Measurements from ENCODE around the gene GPC5. TPM values are rescaled to one million over a fixed set of nuclear protein-coding genes. Genes with fewer than 3 reads are reported as not detected.

Gene GPC5
- polyA plus RNA-seq, 3 donors: 0.04 to 1.0 TPM; not detected in 1

GRCh38 chr13:92781965-92782690 is 1383.7 kb downstream of the GPC5 start:
- WGBS, 3 donors: 73 to 86% (median 84%) methylated on average over 7 of the region's 7 CpGs
- H3K27ac ChIP-seq (ENCODE audit: low read depth, low read length): no peak overlapping the region

DNA sequence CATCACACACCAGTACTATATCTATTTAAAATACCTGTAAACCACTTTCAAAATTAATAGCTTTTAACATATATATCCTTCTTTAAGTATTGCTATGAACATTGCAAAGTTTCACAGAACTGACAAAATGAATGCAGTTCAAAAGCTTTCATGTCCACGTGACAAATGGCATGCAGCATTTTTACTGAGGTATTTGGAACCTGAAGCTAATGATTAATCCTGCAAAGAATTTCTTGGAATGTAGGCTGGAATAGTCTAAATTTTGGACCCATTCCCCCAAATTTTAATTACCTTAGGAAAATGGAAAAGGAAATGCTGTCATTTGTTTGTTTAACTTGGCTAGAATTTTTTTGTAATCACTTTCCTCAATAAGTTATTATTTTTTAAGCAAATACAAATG is 1404.4 kb downstream of the GPC5 start:
- WGBS, 3 donors: 22 to 48% (median 42%) methylated on average over 1 of the region's 1 CpG
- H3K27ac ChIP-seq (ENCODE audit: low read depth, low read length): no peak overlapping the region

- 76 to 91% (median 84%) methylated on average over 1 of the region's 1 CpG for WGBS, 3 donors
These were observed 1405.9 kb downstream of the GPC5 start for GRCh38 chr13:92804346-92804745.

GRCh38 chr13:92804926-92805325 is 1406.5 kb downstream of the GPC5 start:
- H3K27ac ChIP-seq (ENCODE audit: low read depth, low read length): no peak overlapping the region
- WGBS, 3 donors: 55 to 67% (median 60%) methylated on average over 2 of the region's 2 CpGs

More at GRCh38 chr13:92804346-92804745, 1405.9 kb downstream of the GPC5 start:
- H3K27ac ChIP-seq (ENCODE audit: low read depth, low read length): no peak overlapping the region

GRCh38 chr13:92805766-92806165 is 1407.3 kb downstream of the GPC5 start:
- no peak overlapping the region for H3K27ac ChIP-seq (ENCODE audit: low read depth, low read length)

- no peak overlapping the region for H3K27ac ChIP-seq (ENCODE audit: low read depth, low read length)
- WGBS, 3 donors: 21 to 29% (median 27%) methylated on average over 4 of the region's 4 CpGs
These were observed 1407.8 kb downstream of the GPC5 start for GRCh38 chr13:92806215-92806614.

GRCh38 chr13:92807353-92807752 is 1408.9 kb downstream of the GPC5 start:
- no peak overlapping the region for H3K27ac ChIP-seq (ENCODE audit: low read depth, low read length)
- 21 to 49% (median 32%) methylated on average over 3 of the region's 3 CpGs for WGBS, 3 donors

DNA sequence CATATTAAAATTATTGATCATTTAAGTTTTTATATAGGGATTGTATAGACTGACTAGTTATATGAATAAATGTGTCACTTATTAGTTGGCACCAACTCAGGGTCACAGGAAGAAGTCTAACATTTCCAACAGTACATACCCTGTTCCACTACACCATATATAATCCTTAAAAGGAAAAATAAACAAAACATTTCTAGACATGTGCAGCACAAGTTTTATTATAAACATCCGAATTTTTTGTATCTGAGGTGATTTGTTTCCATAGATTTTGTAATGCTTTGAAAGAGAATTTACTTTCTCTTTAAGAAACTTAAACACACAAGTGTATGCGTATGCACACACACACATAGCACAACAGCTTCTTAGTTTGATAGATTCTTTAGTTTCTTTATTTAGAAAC is 1409.5 kb downstream of the GPC5 start:
- WGBS, 3 donors: 79 to 82% (median 82%) methylated on average over 2 of the region's 2 CpGs
- no peak overlapping the region for H3K27ac ChIP-seq (ENCODE audit: low read depth, low read length)

GRCh38 chr13:92821324-92821723 is 1422.9 kb downstream of the GPC5 start:
- WGBS, 3 donors: 40 to 84% (median 70%) methylated on average over 2 of the region's 2 CpGs
- no peak overlapping the region for H3K27ac ChIP-seq (ENCODE audit: low read depth, low read length)

- no peak overlapping the region for H3K27ac ChIP-seq (ENCODE audit: low read depth, low read length)
- 41 to 62% (median 58%) methylated on average over 1 of the region's 1 CpG for WGBS, 3 donors
These were observed 1424.6 kb downstream of the GPC5 start for GRCh38 chr13:92823059-92823458.

- WGBS, 3 donors: 38 to 67% (median 67%) methylated on average over 5 of the region's 5 CpGs
- H3K27ac ChIP-seq (ENCODE audit: low read depth, low read length): no peak overlapping the region
These were observed 1427.6 kb downstream of the GPC5 start for GRCh38 chr13:92825938-92826596.

- H3K27ac ChIP-seq (ENCODE audit: low read depth, low read length): no peak overlapping the region
- 59 to 76% (median 68%) methylated on average over 4 of the region's 4 CpGs for WGBS, 3 donors
These were observed 1429.1 kb downstream of the GPC5 start for GRCh38 chr13:92827503-92827902.

GRCh38 chr13:92829930-92830329 is 1431.5 kb downstream of the GPC5 start:
- no peak overlapping the region for H3K27ac ChIP-seq (ENCODE audit: low read depth, low read length)
- 29 to 59% (median 34%) methylated on average over 3 of the region's 3 CpGs for WGBS, 3 donors

- WGBS, 3 donors: 62 to 78% (median 69%) methylated on average over 3 of the region's 3 CpGs
- no peak overlapping the region for H3K27ac ChIP-seq (ENCODE audit: low read depth, low read length)
These were observed 1432.4 kb downstream of the GPC5 start for GRCh38 chr13:92830821-92831220.

DNA sequence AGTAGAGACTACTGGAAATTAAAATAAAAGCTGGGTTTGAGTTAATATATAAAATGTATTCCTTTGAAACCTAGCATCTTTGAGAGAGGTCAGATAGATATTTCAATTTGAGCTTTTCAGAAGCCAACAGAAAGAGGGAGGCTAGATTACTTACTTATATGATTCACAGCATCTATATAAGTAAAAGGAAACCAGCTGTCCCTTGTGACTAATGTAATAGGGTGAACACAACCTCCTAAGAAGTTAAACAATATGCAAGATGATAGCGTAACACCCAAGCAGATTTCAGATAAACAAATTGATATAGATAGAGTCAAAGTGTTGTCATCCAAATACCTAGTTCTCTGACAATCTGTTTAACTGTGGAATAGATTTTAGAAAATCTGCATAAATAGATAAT is 1434.7 kb downstream of the GPC5 start:
- H3K27ac ChIP-seq (ENCODE audit: low read depth, low read length): no peak overlapping the region
- WGBS, 3 donors: 90 to 93% (median 92%) methylated on average over 1 of the region's 1 CpG

DNA sequence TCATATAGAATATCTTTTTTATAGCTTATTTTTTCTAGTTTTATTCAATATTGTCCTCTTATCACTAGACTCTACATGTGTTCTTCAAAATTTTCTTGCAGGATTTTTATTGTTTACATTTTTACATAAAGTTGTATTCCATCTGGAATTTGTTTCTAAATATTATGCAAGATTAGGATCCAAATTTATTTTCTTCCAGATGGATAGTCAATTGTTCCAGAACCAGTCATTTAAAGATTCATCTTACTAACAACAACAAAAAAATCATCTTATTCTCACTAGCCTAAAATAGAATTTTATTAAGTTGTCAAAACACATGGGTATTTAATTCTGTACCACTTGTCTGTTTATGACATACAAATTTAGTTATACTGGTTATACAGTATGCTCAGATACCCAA is 1437.8 kb downstream of the GPC5 start:
- H3K27ac ChIP-seq (ENCODE audit: low read depth, low read length): no peak overlapping the region

DNA sequence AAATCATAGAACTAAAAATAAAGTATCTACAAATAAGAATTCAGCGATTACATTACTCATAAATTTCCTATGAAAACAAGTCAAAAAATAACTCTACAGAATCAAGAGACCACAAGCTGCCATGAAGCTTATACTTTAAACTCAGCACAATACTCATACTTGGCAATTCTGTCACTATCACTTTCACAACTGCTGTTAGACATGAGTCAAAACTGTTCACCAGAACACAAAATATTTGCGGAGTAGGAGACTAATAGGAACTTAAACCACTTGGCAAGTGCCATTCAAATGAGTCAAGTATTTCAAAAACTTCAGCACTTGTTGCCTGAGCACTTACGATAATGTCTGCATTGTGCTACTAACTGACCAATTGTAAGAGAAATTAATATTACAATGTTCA is 1440.4 kb downstream of the GPC5 start:
- WGBS, 3 donors: 84 to 86% (median 85%) methylated on average over 3 of the region's 3 CpGs
- no peak overlapping the region for H3K27ac ChIP-seq (ENCODE audit: low read depth, low read length)

GRCh38 chr13:92842145-92842544 is 1443.7 kb downstream of the GPC5 start:
- no peak overlapping the region for H3K27ac ChIP-seq (ENCODE audit: low read depth, low read length)
- WGBS, 3 donors: 60 to 74% (median 61%) methylated on average over 2 of the region's 2 CpGs

- no peak overlapping the region for H3K27ac ChIP-seq (ENCODE audit: low read depth, low read length)
- 22 to 54% (median 50%) methylated on average over 4 of the region's 4 CpGs for WGBS, 3 donors
These were observed 1445.1 kb downstream of the GPC5 start for GRCh38 chr13:92843549-92843948.

GRCh38 chr13:92849381-92849780 is 1451.0 kb downstream of the GPC5 start:
- H3K27ac ChIP-seq (ENCODE audit: low read depth, low read length): no peak overlapping the region
